Testis (tissue), 3 donors: ENCODE measurements around the gene ABHD15. TPM values are rescaled to one million over a fixed set of nuclear protein-coding genes. Genes with fewer than 3 reads are reported as not detected.
A peak's percentile ranks its signal among the peaks of the same experiment; 100 is the strongest.

Experiments
- DNase-seq: peaks from one replicate; pipeline ENCODE4 v3.0.0-alpha.2; 2019
- H3K27ac ChIP-seq, 2 donors: fragments of 200-600 bp; sonication (generic); one replicate each; pipeline ENCODE4 v1.5.1; 2019
- H3K27me3 ChIP-seq: fragments of 200-600 bp; sonication (generic); one replicate; pipeline ENCODE4 v1.5.1; 2019
- H3K36me3 ChIP-seq: fragments of 200-600 bp; sonication (generic); one replicate; pipeline ENCODE4 v1.5.1; 2017; ENCODE audit warnings: low read depth; ENCODE audit errors: missing control alignments
- H3K4me1 ChIP-seq: fragments of 200-600 bp; sonication (generic); one replicate; pipeline ENCODE4 v1.5.1; 2019
- H3K4me3 ChIP-seq, 2 donors: fragments of 200-600 bp; sonication (generic); one replicate each; pipeline ENCODE4 v1.5.1; 2017 to 2019
- H3K9me3 ChIP-seq: fragments of 200-600 bp; sonication (generic); one replicate; pipeline ENCODE4 v1.5.1; 2017
- CTCF ChIP-seq, 3 experiments: fragments of 450-650 bp in 2 of 3; fragments of 200-600 bp in 1 of 3; sonication (generic) in 1 of 3; IDR thresholded peaks; one replicate each; pipeline ENCODE4 v1.5.1; 2016 to 2019; ENCODE audit warnings: antibody characterized with exemption in 3 of 3, mild to moderate bottlenecking in 2 of 3, moderate library complexity in 1 of 3
- POLR2A ChIP-seq: fragments of 450-650 bp; IDR thresholded peaks from one replicate; pipeline ENCODE4 v1.6.1; 2017; ENCODE audit warnings: antibody characterized with exemption, mild to moderate bottlenecking, moderate library complexity
- WGBS, 2 donors: methylation state at CpG; one replicate each; pipeline ENCODE4 v1.1.5; 2018; 5-methylcytosine and 5-hydroxymethylcytosine counted together
- intact Hi-C: fragments of 100-400 bp; cut with DNase I; formaldehyde crosslinking; loops from one replicate; pipeline ENCODE4 v1.15.1; 2023; ENCODE audit warnings: low total_unique reads
- polyA plus RNA-seq: library from polyadenylated mRNA; stranded (reverse); fragments of 350-450 nt; fragmentation: Illumina TruSeq; extraction: RNeasy Lipid Tissue Mini Kit (QIAGEN cat#74804); gene quantifications from one replicate; pipeline ENCODE4 v1.2.3, GENCODE V29; 2014; ENCODE audit warnings: low read depth, low replicate concordance; ENCODE audit not compliant: insufficient read depth
- total RNA-seq, 2 donors: library from RNA; depleted of rRNA; stranded (reverse); fragments of >200 nt; gene quantifications; one replicate each; pipeline ENCODE4 v1.2.3, GENCODE V29; 2016

The ABHD15 gene
- total and polyA plus RNA-seq, 3 donors from 2014 or later = 4.5 to 7.1 (median 5.7) TPM

GRCh38 chr17:29582254-29582765 is 15.5 kb upstream of the ABHD15 start:
- Histone ChIP-seq H3K4me1 (peaks cover 7% of the 10 kb centered on the region), H3K27ac (no peak overlapping the region), H3K36me3 (no peaks in the 10 kb centered on the region), H3K4me3 (no peak overlapping the region), H3K9me3 (no peaks in the 10 kb centered on the region), H3K27me3 (no peaks in the 10 kb centered on the region)
- intact Hi-C loops = no loop called here
- TF ChIP-seq CTCF (IDR thresholded peaks at IDR 0.05) (no peak), POLR2A (no peak)
- 77 to 91% methylated on average over 10 of the region's 10 CpGs for WGBS, 2 donors
- no peak for DNase-seq

GRCh38 chr17:29581583-29582253 is 14.9 kb upstream of the ABHD15 start:
- Histone ChIP-seq H3K4me1 (peaks cover 1% of the 10 kb centered on the region), H3K27ac (no peak overlapping the region), H3K27me3 (no peaks in the 10 kb centered on the region), H3K36me3 (no peaks in the 10 kb centered on the region), H3K9me3 (no peaks in the 10 kb centered on the region), H3K4me3 (no peak overlapping the region)
- TF ChIP-seq CTCF (IDR thresholded peaks at IDR 0.05) (no peak), POLR2A (no peak)
- WGBS, 2 donors = 89 to 92% methylated on average over 5 to 20 of the region's 20 CpGs
- no peak for DNase-seq
- intact Hi-C loops = no loop called here

GRCh38 chr17:29579866-29580771 is 13.3 kb upstream of the ABHD15 start:
- peak; percentile 87 for DNase-seq
- Histone ChIP-seq H3K4me1 (no peaks in the 10 kb centered on the region), H3K4me3 (no peak overlapping the region), H3K36me3 (no peaks in the 10 kb centered on the region), H3K9me3 (no peaks in the 10 kb centered on the region), H3K27ac (no peak overlapping the region), H3K27me3 (no peaks in the 10 kb centered on the region)
- 73 to 84% methylated on average over 11 to 15 of the region's 15 CpGs for whole genome bisulfite sequencing, 2 donors
- peak; percentile 85 to 88 (median 85) for TF ChIP-seq CTCF (IDR thresholded peaks at IDR 0.05)
- TF ChIP-seq POLR2A = no peak
- intact Hi-C loops = no loop called here

- Histone ChIP-seq H3K4me1 (no peaks in the 10 kb centered on the region), H3K36me3 (no peaks in the 10 kb centered on the region)
Measured at GRCh38 chr17:29578626-29579485, 12.0 kb upstream of the ABHD15 start.

More at GRCh38 chr17:29578626-29579485, 12.0 kb upstream of the ABHD15 start:
- TF ChIP-seq CTCF (IDR thresholded peaks at IDR 0.05) (no peak), POLR2A (no peak)
- intact Hi-C loops = no loop called here
- Histone ChIP-seq H3K4me3 (no peak overlapping the region), H3K27ac (no peak overlapping the region), H3K27me3 (no peaks in the 10 kb centered on the region), H3K9me3 (no peaks in the 10 kb centered on the region)
- DNase-seq = no peak
- 87 to 95% methylated on average over 10 to 14 of the region's 14 CpGs for WGBS, 2 donors
